Astrocyte of the spinal cord (primary cell): ENCODE data around the gene RGSL1.

Experiments
- DNase-seq: peaks from one replicate; pipeline ENCODE4 v3.0.0; 2011; ENCODE audit warnings: low read depth, low spot score
- H3K4me3 ChIP-seq: 2 replicates; pipeline ENCODE4 v1.5.1; 2011; ENCODE audit warnings: low read depth, mild to moderate bottlenecking, low read length, moderate library complexity
- CTCF ChIP-seq: IDR thresholded peaks from 2 replicates; pipeline ENCODE4 v1.5.1; 2012; ENCODE audit warnings: low read depth, mild to moderate bottlenecking, low read length, inconsistent platforms
- in situ Hi-C: cut with HindIII; loops from 2 replicates; pipeline ENCODE4 v1.10.0; 2017; ENCODE audit warnings: low sequenced_read_pairs

RGSL1 gene

GRCh38 chr1:182549346-182549745 lies 99.4 kb downstream of the RGSL1 start:
- no peak for DNase-seq
- in situ Hi-C loops = no loop called here
- no peak for TF ChIP-seq CTCF
- H3K4me3 ChIP-seq = no peak overlapping the region

- DNase-seq = no peak
- no peak for TF ChIP-seq CTCF
- H3K4me3 ChIP-seq = no peak overlapping the region
- in situ Hi-C loops = no loop called here
Measured at GRCh38 chr1:182549811-182550210, 99.9 kb downstream of the RGSL1 start.

GRCh38 chr1:182552527-182552926 lies 102.6 kb downstream of the RGSL1 start:
- no peak for TF ChIP-seq CTCF
- DNase-seq = no peak
- no peak overlapping the region for H3K4me3 ChIP-seq
- in situ Hi-C loops = no loop called here

- no peak for DNase-seq
- H3K4me3 ChIP-seq = no peak overlapping the region
- TF ChIP-seq CTCF = no peak
- in situ Hi-C loops = no loop called here
Measured at GRCh38 chr1:182555493-182555892, 105.5 kb downstream of the RGSL1 start.

GRCh38 chr1:182556279-182556678 lies 106.3 kb downstream of the RGSL1 start:
- DNase-seq = no peak
- no peak for TF ChIP-seq CTCF
- no peak overlapping the region for H3K4me3 ChIP-seq
- in situ Hi-C loops = no loop called here

GRCh38 chr1:182560392-182560984 lies 110.5 kb downstream of the RGSL1 start:
- no peak for DNase-seq
- no peak for TF ChIP-seq CTCF
- in situ Hi-C loops = no loop called here
- no peak overlapping the region for H3K4me3 ChIP-seq

- no peak overlapping the region for H3K4me3 ChIP-seq
- in situ Hi-C loops = no loop called here
- no peak for TF ChIP-seq CTCF
- no peak for DNase-seq
Measured at GRCh38 chr1:182561456-182561855, 111.5 kb downstream of the RGSL1 start.
